ENCODE data around the gene RAPGEF2. TPM values are rescaled to one million over a fixed set of nuclear protein-coding genes. Genes with fewer than 3 reads are reported as not detected.

Gene RAPGEF2
- total and polyA plus RNA-seq, 2 donors (not counting 3 experiments of a cell fraction or from before 2014, with no cell fraction given) = 28.7 to 55.2 TPM

GRCh38 chr4:159086606-159087005, 16.3 kb upstream of the RAPGEF2 start:
- dilution Hi-C loops (cut with MboI; ENCODE audit: extremely low pct_ligation_motif_present, low sequenced_read_pairs) (no loop called here), intact Hi-C loops (cut with micrococcal nuclease) (no loop called here)
- Histone ChIP-seq H3K27me3 (ENCODE audit: control insufficient read depth in 2 of 2, insufficient read depth in 2 of 2, low read length in 2 of 2) (no peaks in the 10 kb centered on the region), H3K9ac (replicated peaks; ENCODE audit: extremely low read depth, insufficient read depth, low read length) (no peak overlapping the region), H3K27ac (ENCODE audit: insufficient read depth, low read depth, low read length) (no peak overlapping the region), H3K9me3 (replicated peaks; ENCODE audit: control insufficient read depth, insufficient read depth, low read length) (no peaks in the 10 kb centered on the region), H3K9me1 (replicated peaks; ENCODE audit: control insufficient read depth, extremely low read depth, insufficient read depth, low read length) (no peaks in the 10 kb centered on the region), H3K4me1 (ENCODE audit: control insufficient read depth, extremely low read depth, insufficient read depth, low read length) (no peaks in the 10 kb centered on the region), H3K79me2 (ENCODE audit: control insufficient read depth, insufficient read depth, low read length) (no peaks in the 10 kb centered on the region), H3K4me3 (replicated peaks in 1 of 3; ENCODE audit: insufficient read depth in 1 of 3, low read depth in 1 of 3, low read length in 3 of 3) (no peak overlapping the region), H3K36me3 (ENCODE audit: control insufficient read depth in 2 of 2, extremely low read depth in 1 of 2, insufficient read depth in 2 of 2, low read length in 2 of 2) (no peaks in the 10 kb centered on the region), H3K4me2 (ENCODE audit: insufficient read depth, low read length) (no peak overlapping the region), H4K20me1 (replicated peaks; ENCODE audit: control insufficient read depth, extremely low read depth, insufficient read depth, low read length) (no peaks in the 10 kb centered on the region), H2AFZ (ENCODE audit: low read depth, low read length) (no peak overlapping the region)
- no peak for DNase-seq (ENCODE audit: low read depth, low spot score)
- TF ChIP-seq JUN (IDR thresholded peaks at IDR 0.05; ENCODE audit: borderline replicate concordance, insufficient read depth, insufficient read length, low read depth) (no peak), MAX (IDR thresholded peaks at IDR 0.05; ENCODE audit: insufficient read depth, insufficient read length) (no peak), MYC (IDR thresholded peaks at IDR 0.05; ENCODE audit: low read depth, low read length) (no peak), POLR2A (IDR thresholded peaks at IDR 0.05; ENCODE audit: low read depth, low read length) (no peak), FOS (IDR thresholded peaks at IDR 0.05; ENCODE audit: borderline replicate concordance, insufficient read depth, low read length) (no peak), CTCF (IDR thresholded peaks at IDR 0.05; ENCODE audit: extremely low read depth in 1 of 2, insufficient read depth in 1 of 2, low read depth in 1 of 2, low read length in 2 of 2) (no peak), GATA2 (IDR thresholded peaks at IDR 0.05; ENCODE audit: insufficient read depth, insufficient read length, low read depth, low read length) (no peak), EZH2 (IDR thresholded peaks at IDR 0.05; ENCODE audit: borderline replicate concordance, low read depth, low read length, severe bottlenecking) (no peak), POLR2AphosphoS5 (IDR thresholded peaks at IDR 0.05; ENCODE audit: insufficient read depth, low read depth, low read length) (no peak)
- FAIRE-seq = no peak
- CTCF ChIA-PET = no interaction called here
- POLR2A ChIA-PET = no interaction called here
- BruUV-seq (replicated peaks) = no TSS peak
